Neural progenitor cell (in vitro differentiated cells): Measurements from ENCODE around the gene ZDHHC14.

ENCODE experiments used
- CTCF ChIP-seq: fragments of 200-600 bp; sonication (generic); IDR thresholded peaks from 2 replicates; pipeline ENCODE4 v1.5.1; 2017; ENCODE audit warnings: antibody characterized with exemption, mild to moderate bottlenecking
- EZH2phosphoT487 ChIP-seq: fragments of 200-600 bp; sonication (generic); IDR thresholded peaks from 2 replicates; pipeline ENCODE4 v1.6.1; 2017; ENCODE audit warnings: antibody characterized with exemption

DNA sequence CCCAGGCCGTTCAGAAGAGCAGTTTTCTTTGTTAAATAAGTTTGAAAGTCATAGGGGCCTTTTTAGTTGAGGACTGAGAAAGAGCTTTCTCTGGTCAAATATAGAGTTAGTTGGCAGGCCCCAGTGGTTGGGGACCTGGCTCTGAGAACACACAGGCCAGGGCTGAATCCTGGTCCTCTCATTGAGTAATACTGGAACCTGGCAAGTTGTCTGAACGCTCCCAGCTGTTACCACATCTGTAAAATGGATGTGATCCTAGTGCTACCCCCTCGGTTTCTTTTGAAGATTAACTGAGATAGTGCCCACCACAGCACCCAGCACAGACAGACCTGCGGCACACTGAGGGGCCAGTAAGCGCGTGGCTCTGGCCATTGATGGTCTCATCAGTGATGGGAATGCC is 215.5 kb downstream of the ZDHHC14 start:
- no peak for TF ChIP-seq CTCF
- no peak for TF ChIP-seq EZH2phosphoT487
